ENCODE measurements around the gene MOBP.
A peak's percentile ranks its signal among the peaks of the same experiment; 100 is the strongest.

MOBP gene

GRCh38 chr3:39519103-39519502, 51.6 kb downstream of the MOBP start:
- no peaks in the 10 kb centered on the region for H3K36me3 ChIP-seq (ENCODE audit: control insufficient read depth, insufficient read depth, low read length)
- no peak overlapping the region for H3K4me3 ChIP-seq (ENCODE audit: extremely low read depth, insufficient read depth, low read length, poor library complexity, severe bottlenecking)
- H3K9me3 ChIP-seq (ENCODE audit: control insufficient read depth, low read length): peaks cover 7% of the 10 kb centered on the region
- H3K27ac ChIP-seq (ENCODE audit: low read depth, low read length, severe bottlenecking): no peak overlapping the region
- 87 to 100% methylated on average over 2 of the region's 2 CpGs for WGBS, 2 experiments (ENCODE audit: insufficient coverage in 2 of 2)
- H3K4me1 ChIP-seq (ENCODE audit: control insufficient read depth, insufficient read depth, low read length, poor library complexity, severe bottlenecking): no peaks in the 10 kb centered on the region

GRCh38 chr3:39519554-39520288, 52.2 kb downstream of the MOBP start:
- no peak overlapping the region for H3K4me3 ChIP-seq (ENCODE audit: extremely low read depth, insufficient read depth, low read length, poor library complexity, severe bottlenecking)
- H3K36me3 ChIP-seq (ENCODE audit: control insufficient read depth, insufficient read depth, low read length): no peaks in the 10 kb centered on the region
- WGBS, 2 experiments (ENCODE audit: insufficient coverage in 2 of 2): 100% methylated on average over 1 of the region's 3 CpGs; no CpG with 5 or more reads in 1 of the 2 experiments
- peaks cover 9% of the 10 kb centered on the region for H3K9me3 ChIP-seq (ENCODE audit: control insufficient read depth, low read length)
- no peak overlapping the region for H3K27ac ChIP-seq (ENCODE audit: low read depth, low read length, severe bottlenecking)
- no peaks in the 10 kb centered on the region for H3K4me1 ChIP-seq (ENCODE audit: control insufficient read depth, insufficient read depth, low read length, poor library complexity, severe bottlenecking)

GRCh38 chr3:39521456-39521855, 54.0 kb downstream of the MOBP start:
- Histone ChIP-seq H3K27ac (ENCODE audit: low read depth, low read length, severe bottlenecking) (no peak overlapping the region), H3K4me1 (ENCODE audit: control insufficient read depth, insufficient read depth, low read length, poor library complexity, severe bottlenecking) (no peaks in the 10 kb centered on the region), H3K36me3 (ENCODE audit: control insufficient read depth, insufficient read depth, low read length) (no peaks in the 10 kb centered on the region), H3K9me3 (ENCODE audit: control insufficient read depth, low read length) (peaks cover 12% of the 10 kb centered on the region), H3K4me3 (ENCODE audit: extremely low read depth, insufficient read depth, low read length, poor library complexity, severe bottlenecking) (no peak overlapping the region)
- WGBS, 2 experiments (ENCODE audit: insufficient coverage in 2 of 2): 76 to 93% methylated on average over 3 of the region's 3 CpGs

- Histone ChIP-seq H3K4me3 (ENCODE audit: extremely low read depth, insufficient read depth, low read length, poor library complexity, severe bottlenecking) (no peak overlapping the region), H3K4me1 (ENCODE audit: control insufficient read depth, insufficient read depth, low read length, poor library complexity, severe bottlenecking) (no peaks in the 10 kb centered on the region), H3K36me3 (ENCODE audit: control insufficient read depth, insufficient read depth, low read length) (no peaks in the 10 kb centered on the region), H3K27ac (ENCODE audit: low read depth, low read length, severe bottlenecking) (no peak overlapping the region), H3K9me3 (ENCODE audit: control insufficient read depth, low read length) (peaks cover 12% of the 10 kb centered on the region)
- WGBS, 2 experiments (ENCODE audit: insufficient coverage in 2 of 2): no CpG with 5 or more reads among the region's 1 CpG
Observed at GRCh38 chr3:39524107-39524506, 56.6 kb downstream of the MOBP start.

GRCh38 chr3:39528844-39529243, 61.4 kb downstream of the MOBP start:
- peaks cover 8% of the 10 kb centered on the region for H3K9me3 ChIP-seq (ENCODE audit: control insufficient read depth, low read length)
- H3K4me3 ChIP-seq (ENCODE audit: extremely low read depth, insufficient read depth, low read length, poor library complexity, severe bottlenecking): no peak overlapping the region
- H3K4me1 ChIP-seq (ENCODE audit: control insufficient read depth, insufficient read depth, low read length, poor library complexity, severe bottlenecking): peaks cover 19% of the 10 kb centered on the region
- no CpG with 5 or more reads among the region's 4 CpGs for WGBS, 2 experiments (ENCODE audit: insufficient coverage in 2 of 2)
- no peaks in the 10 kb centered on the region for H3K36me3 ChIP-seq (ENCODE audit: control insufficient read depth, insufficient read depth, low read length)
- no peak overlapping the region for H3K27ac ChIP-seq (ENCODE audit: low read depth, low read length, severe bottlenecking)

GRCh38 chr3:39529577-39529976, 62.1 kb downstream of the MOBP start:
- H3K4me3 ChIP-seq (ENCODE audit: extremely low read depth, insufficient read depth, low read length, poor library complexity, severe bottlenecking): no peak overlapping the region
- peaks cover 4% of the 10 kb centered on the region for H3K9me3 ChIP-seq (ENCODE audit: control insufficient read depth, low read length)
- 82 to 92% methylated on average over 5 to 6 of the region's 9 CpGs for WGBS, 2 experiments (ENCODE audit: insufficient coverage in 2 of 2)
- no peak overlapping the region for H3K27ac ChIP-seq (ENCODE audit: low read depth, low read length, severe bottlenecking)
- no peaks in the 10 kb centered on the region for H3K36me3 ChIP-seq (ENCODE audit: control insufficient read depth, insufficient read depth, low read length)
- H3K4me1 ChIP-seq (ENCODE audit: control insufficient read depth, insufficient read depth, low read length, poor library complexity, severe bottlenecking): peaks cover 19% of the 10 kb centered on the region

GRCh38 chr3:39531066-39531465, 63.6 kb downstream of the MOBP start:
- no peak overlapping the region for H3K4me3 ChIP-seq (ENCODE audit: extremely low read depth, insufficient read depth, low read length, poor library complexity, severe bottlenecking)
- 92 to 97% methylated on average over 4 to 6 of the region's 6 CpGs for whole genome bisulfite sequencing, 2 experiments (ENCODE audit: insufficient coverage in 2 of 2)
- peaks cover 19% of the 10 kb centered on the region for H3K4me1 ChIP-seq (ENCODE audit: control insufficient read depth, insufficient read depth, low read length, poor library complexity, severe bottlenecking)
- H3K36me3 ChIP-seq (ENCODE audit: control insufficient read depth, insufficient read depth, low read length): no peaks in the 10 kb centered on the region
- H3K27ac ChIP-seq (ENCODE audit: low read depth, low read length, severe bottlenecking): no peak overlapping the region
- no peaks in the 10 kb centered on the region for H3K9me3 ChIP-seq (ENCODE audit: control insufficient read depth, low read length)

GRCh38 chr3:39531665-39532064, 64.2 kb downstream of the MOBP start:
- H3K9me3 ChIP-seq (ENCODE audit: control insufficient read depth, low read length): no peaks in the 10 kb centered on the region
- 100% methylated on average over 3 of the region's 3 CpGs for whole genome bisulfite sequencing, 2 experiments (ENCODE audit: insufficient coverage in 2 of 2)
- H3K4me3 ChIP-seq (ENCODE audit: extremely low read depth, insufficient read depth, low read length, poor library complexity, severe bottlenecking): no peak overlapping the region
- peaks cover 19% of the 10 kb centered on the region for H3K4me1 ChIP-seq (ENCODE audit: control insufficient read depth, insufficient read depth, low read length, poor library complexity, severe bottlenecking)
- peak overlapping the region; percentile 30 for H3K27ac ChIP-seq (ENCODE audit: low read depth, low read length, severe bottlenecking)
- H3K36me3 ChIP-seq (ENCODE audit: control insufficient read depth, insufficient read depth, low read length): no peaks in the 10 kb centered on the region

GRCh38 chr3:39532777-39533176, 65.3 kb downstream of the MOBP start:
- H3K36me3 ChIP-seq (ENCODE audit: control insufficient read depth, insufficient read depth, low read length): no peaks in the 10 kb centered on the region
- no peaks in the 10 kb centered on the region for H3K9me3 ChIP-seq (ENCODE audit: control insufficient read depth, low read length)
- H3K4me1 ChIP-seq (ENCODE audit: control insufficient read depth, insufficient read depth, low read length, poor library complexity, severe bottlenecking): peaks cover 19% of the 10 kb centered on the region
- H3K27ac ChIP-seq (ENCODE audit: low read depth, low read length, severe bottlenecking): no peak overlapping the region
- no peak overlapping the region for H3K4me3 ChIP-seq (ENCODE audit: extremely low read depth, insufficient read depth, low read length, poor library complexity, severe bottlenecking)
- no CpG with 5 or more reads among the region's 1 CpG for WGBS, 2 experiments (ENCODE audit: insufficient coverage in 2 of 2)

GRCh38 chr3:39533226-39533625, 65.7 kb downstream of the MOBP start:
- Histone ChIP-seq H3K27ac (ENCODE audit: low read depth, low read length, severe bottlenecking) (no peak overlapping the region), H3K36me3 (ENCODE audit: control insufficient read depth, insufficient read depth, low read length) (no peaks in the 10 kb centered on the region), H3K9me3 (ENCODE audit: control insufficient read depth, low read length) (no peaks in the 10 kb centered on the region), H3K4me1 (ENCODE audit: control insufficient read depth, insufficient read depth, low read length, poor library complexity, severe bottlenecking) (peaks cover 19% of the 10 kb centered on the region), H3K4me3 (ENCODE audit: extremely low read depth, insufficient read depth, low read length, poor library complexity, severe bottlenecking) (no peak overlapping the region)
- WGBS, 2 experiments (ENCODE audit: insufficient coverage in 2 of 2): no CpG with 5 or more reads among the region's 2 CpGs

GRCh38 chr3:39540162-39540921, 72.9 kb downstream of the MOBP start:
- H3K36me3 ChIP-seq (ENCODE audit: control insufficient read depth, insufficient read depth, low read length): no peaks in the 10 kb centered on the region
- no peak overlapping the region for H3K4me3 ChIP-seq (ENCODE audit: extremely low read depth, insufficient read depth, low read length, poor library complexity, severe bottlenecking)
- H3K9me3 ChIP-seq (ENCODE audit: control insufficient read depth, low read length): no peaks in the 10 kb centered on the region
- 73 to 100% methylated on average over 1 of the region's 1 CpG for WGBS, 2 experiments (ENCODE audit: insufficient coverage in 2 of 2)
- no peak overlapping the region for H3K27ac ChIP-seq (ENCODE audit: low read depth, low read length, severe bottlenecking)
- no peaks in the 10 kb centered on the region for H3K4me1 ChIP-seq (ENCODE audit: control insufficient read depth, insufficient read depth, low read length, poor library complexity, severe bottlenecking)
